A673 (cell line): ENCODE data around the gene BMP5. TPM values are rescaled to one million over a fixed set of nuclear protein-coding genes. Genes with fewer than 3 reads are reported as not detected.

Experiments used
- BruUV-seq: library from RNA; stranded (reverse); fragments of 400-500 nt; replicated peaks from 2 replicates; lab custom pipeline; 2021; lab: Mats Ljungman, UMichigan
- CTCF ChIA-PET: fragments of 300-600 bp; sonication (Branson Sonifier 250); formaldehyde crosslinking; loops from one replicate; lab custom pipeline; 2022; ENCODE audit warnings: antibody characterized with exemption; lab: Charles Lee
- POLR2A ChIA-PET: fragments of 300-600 bp; sonication (Branson Sonifier 250); formaldehyde crosslinking; loops from one replicate; lab custom pipeline; 2022; ENCODE audit warnings: antibody characterized with exemption; ENCODE audit not compliant: low non-redundant PET; lab: Charles Lee
- DNase-seq: peaks from one replicate; pipeline ENCODE4 v3.0.0-alpha.2; 2015; ENCODE audit warnings: low spot score
- H3K27ac ChIP-seq: fragments of 200-600 bp; sonication (generic); 2 replicates; pipeline ENCODE4 v1.5.1; 2016; ENCODE audit warnings: mixed run types, low read depth, mild to moderate bottlenecking, mixed read lengths, antibody characterized with exemption, low read length; ENCODE audit not compliant: poor library complexity, severe bottlenecking
- H3K27me3 ChIP-seq: fragments of 200-600 bp; sonication (generic); replicated peaks from 2 replicates; pipeline ENCODE4 v1.6.1; 2017; ENCODE audit warnings: mixed run types, low read depth, mild to moderate bottlenecking, mixed read lengths, antibody characterized with exemption, low read length; ENCODE audit not compliant: insufficient read depth, poor library complexity
- H3K36me3 ChIP-seq: fragments of 200-600 bp; sonication (generic); 2 replicates; pipeline ENCODE4 v1.6.1; 2016; ENCODE audit warnings: mixed run types, mild to moderate bottlenecking, mixed read lengths, antibody characterized with exemption, low read length; ENCODE audit not compliant: insufficient read depth, poor library complexity, severe bottlenecking
- H3K4me1 ChIP-seq: fragments of 200-600 bp; sonication (generic); 2 replicates; pipeline ENCODE4 v1.6.1; 2017; ENCODE audit warnings: mixed run types, mild to moderate bottlenecking, mixed read lengths, antibody characterized with exemption, low read length; ENCODE audit not compliant: insufficient read depth, poor library complexity, severe bottlenecking
- H3K4me3 ChIP-seq: fragments of 200-600 bp; sonication (generic); 2 replicates; pipeline ENCODE4 v1.5.1; 2016; ENCODE audit warnings: low read depth, mixed run types, mild to moderate bottlenecking, mixed read lengths, low read length; ENCODE audit not compliant: poor library complexity, severe bottlenecking
- H3K9me3 ChIP-seq: fragments of 200-600 bp; sonication (generic); 2 replicates; pipeline ENCODE4 v1.6.1; 2016; ENCODE audit warnings: mixed run types, low read depth, mild to moderate bottlenecking, mixed read lengths, antibody characterized with exemption, low read length; ENCODE audit not compliant: poor library complexity, severe bottlenecking
- CTCF ChIP-seq: fragments of 300-800, 200-600 bp; sonication (generic); conservative IDR thresholded peaks from 2 replicates; pipeline ENCODE4 v1.5.1; 2017; ENCODE audit warnings: low read depth, mild to moderate bottlenecking, antibody characterized with exemption, low read length, moderate library complexity, mixed read lengths
- EZH2 ChIP-seq: fragments of 200-600 bp; sonication (generic); IDR thresholded peaks from 2 replicates; pipeline ENCODE4 v1.6.1; 2017; ENCODE audit warnings: borderline replicate concordance, low read depth, mild to moderate bottlenecking, mixed read lengths, antibody characterized with exemption, low read length; ENCODE audit not compliant: poor library complexity, severe bottlenecking
- intact Hi-C: fragments of 100-400 bp; cut with micrococcal nuclease; formaldehyde crosslinking; loops from one replicate; pipeline ENCODE4 v1.10.0; 2022; ENCODE audit not compliant: unreplicated experiment
- total RNA-seq: library from RNA; stranded (reverse); gene quantifications from 2 replicates; pipeline ENCODE4 v1.2.3, GENCODE V29; 2021

Gene BMP5
- total RNA-seq, 1 experiment from 2014 or later = 0.49 TPM

GRCh38 chr6:55901765-55902270 lies 26.4 kb upstream of the BMP5 start:
- Histone ChIP-seq H3K9me3 (no peaks in the 10 kb centered on the region), H3K27ac (no peak overlapping the region), H3K27me3 (no peaks in the 10 kb centered on the region), H3K4me1 (no peaks in the 10 kb centered on the region), H3K36me3 (no peaks in the 10 kb centered on the region), H3K4me3 (no peak overlapping the region)
- TF ChIP-seq CTCF = no peak
- TF ChIP-seq EZH2 = no peak
- no peak for DNase-seq
- CTCF ChIA-PET = no interaction called here
- POLR2A ChIA-PET = no interaction called here
- intact Hi-C loops = no loop called here
- no TSS peak for BruUV-seq

- BruUV-seq = no TSS peak
- Histone ChIP-seq H3K36me3 (no peaks in the 10 kb centered on the region), H3K4me1 (no peaks in the 10 kb centered on the region), H3K9me3 (no peaks in the 10 kb centered on the region), H3K4me3 (no peak overlapping the region), H3K27ac (no peak overlapping the region), H3K27me3 (no peaks in the 10 kb centered on the region)
- TF ChIP-seq EZH2 = no peak
- TF ChIP-seq CTCF = no peak
- DNase-seq = no peak
- intact Hi-C loops = no loop called here
- CTCF ChIA-PET = no interaction called here
- POLR2A ChIA-PET = no interaction called here
These were observed 23.0 kb upstream of the BMP5 start for GRCh38 chr6:55898342-55898741.

- POLR2A ChIA-PET = no interaction called here
- no peaks in the 10 kb centered on the region for H3K9me3 ChIP-seq
These were observed 22.0 kb upstream of the BMP5 start for GRCh38 chr6:55897346-55897745.

More at GRCh38 chr6:55897346-55897745, 22.0 kb upstream of the BMP5 start:
- intact Hi-C loops = no loop called here
- Histone ChIP-seq H3K4me3 (no peak overlapping the region), H3K4me1 (no peaks in the 10 kb centered on the region), H3K36me3 (no peaks in the 10 kb centered on the region), H3K27me3 (no peaks in the 10 kb centered on the region), H3K27ac (no peak overlapping the region)
- BruUV-seq = no TSS peak
- TF ChIP-seq EZH2 = no peak
- no peak for TF ChIP-seq CTCF
- CTCF ChIA-PET = no interaction called here
- no peak for DNase-seq
